Measurements from ENCODE around the gene FAM209B. TPM values are rescaled to one million over a fixed set of nuclear protein-coding genes. Genes with fewer than 3 reads are reported as not detected.

FAM209B gene
- total RNA-seq, 1 donor from 2014 or later: not detected

GRCh38 chr20:56542489-56543030 lies 9.5 kb downstream of the FAM209B start:
- Histone ChIP-seq H3K79me2 (ENCODE audit: low read depth) (no peaks in the 10 kb centered on the region), H3K36me3 (no peaks in the 10 kb centered on the region), H3K4me3 (no peak overlapping the region), H2AFZ (replicated peaks) (no peak overlapping the region), H4K20me1 (ENCODE audit: low read depth) (no peaks in the 10 kb centered on the region), H3K4me2 (no peak overlapping the region), H3K9ac (no peak overlapping the region), H3K27me3 (no peaks in the 10 kb centered on the region), H3K27ac (no peak overlapping the region), H3F3A (ENCODE audit: low read depth) (no peaks in the 10 kb centered on the region), H3K9me3 (ENCODE audit: low read depth) (no peaks in the 10 kb centered on the region), H3K4me1 (no peaks in the 10 kb centered on the region)
- Mint-ChIP-seq H3K27ac (no peak overlapping the region), H3K4me3 (no peak overlapping the region), H3K4me1 (no peaks in the 10 kb centered on the region), H3K36me3 (no peaks in the 10 kb centered on the region), H3K9me3 (peaks cover 3% of the 10 kb centered on the region), H3K27me3 (ENCODE audit: insufficient read depth, low read depth) (no peaks in the 10 kb centered on the region)
- no peak for DNase-seq (ENCODE audit: low spot score)
- TF ChIP-seq EZH2 (IDR thresholded peaks at IDR 0.05): no peak
- TF ChIP-seq CTCF (IDR thresholded peaks at IDR 0.05): no peak
- TF ChIP-seq EZH2phosphoT487 (IDR thresholded peaks at IDR 0.05): no peak

GRCh38 chr20:56551571-56551970 lies 18.5 kb downstream of the FAM209B start:
- Histone ChIP-seq H4K20me1 (ENCODE audit: low read depth) (no peaks in the 10 kb centered on the region), H3F3A (ENCODE audit: low read depth) (no peaks in the 10 kb centered on the region), H3K4me2 (no peak overlapping the region), H3K4me1 (no peaks in the 10 kb centered on the region), H3K4me3 (no peak overlapping the region), H3K9me3 (ENCODE audit: low read depth) (no peaks in the 10 kb centered on the region), H3K9ac (no peak overlapping the region), H3K27me3 (no peaks in the 10 kb centered on the region), H3K79me2 (ENCODE audit: low read depth) (no peaks in the 10 kb centered on the region), H3K36me3 (no peaks in the 10 kb centered on the region), H3K27ac (no peak overlapping the region), H2AFZ (replicated peaks) (no peak overlapping the region)
- H3K27me3 Mint-ChIP-seq (ENCODE audit: insufficient read depth, low read depth): peaks cover 10% of the 10 kb centered on the region
- no peaks in the 10 kb centered on the region for H3K36me3 Mint-ChIP-seq
- H3K4me3 Mint-ChIP-seq: no peak overlapping the region
- H3K9me3 Mint-ChIP-seq: peaks cover 7% of the 10 kb centered on the region
- DNase-seq (ENCODE audit: low spot score): no peak
- TF ChIP-seq EZH2phosphoT487 (IDR thresholded peaks at IDR 0.05) (no peak), EZH2 (IDR thresholded peaks at IDR 0.05) (no peak), CTCF (IDR thresholded peaks at IDR 0.05) (no peak)
- no peak overlapping the region for H3K27ac Mint-ChIP-seq
- peaks cover 2% of the 10 kb centered on the region for H3K4me1 Mint-ChIP-seq

- no peak overlapping the region for H3K27ac ChIP-seq
- no peaks in the 10 kb centered on the region for H3K9me3 ChIP-seq (ENCODE audit: low read depth)
- no peaks in the 10 kb centered on the region for H4K20me1 ChIP-seq (ENCODE audit: low read depth)
- Mint-ChIP-seq H3K4me3 (no peak overlapping the region), H3K4me1 (peaks cover 2% of the 10 kb centered on the region), H3K27ac (no peak overlapping the region), H3K27me3 (ENCODE audit: insufficient read depth, low read depth) (peaks cover 10% of the 10 kb centered on the region), H3K9me3 (peaks cover 7% of the 10 kb centered on the region), H3K36me3 (no peaks in the 10 kb centered on the region)
- H3K79me2 ChIP-seq (ENCODE audit: low read depth): no peaks in the 10 kb centered on the region
- H3K27me3 ChIP-seq: no peaks in the 10 kb centered on the region
- no peaks in the 10 kb centered on the region for H3K36me3 ChIP-seq
- no peak overlapping the region for H2AFZ ChIP-seq (replicated peaks)
- H3K9ac ChIP-seq: no peak overlapping the region
- no peak overlapping the region for H3K4me3 ChIP-seq
- H3K4me2 ChIP-seq: no peak overlapping the region
- no peaks in the 10 kb centered on the region for H3F3A ChIP-seq (ENCODE audit: low read depth)
- TF ChIP-seq EZH2phosphoT487 (IDR thresholded peaks at IDR 0.05) (no peak), CTCF (IDR thresholded peaks at IDR 0.05) (no peak), EZH2 (IDR thresholded peaks at IDR 0.05) (no peak)
- H3K4me1 ChIP-seq: no peaks in the 10 kb centered on the region
- DNase-seq (ENCODE audit: low spot score): no peak
These were observed 20.0 kb downstream of the FAM209B start for GRCh38 chr20:56552911-56553629.
